ENCODE data around the gene HLA-C. TPM values are rescaled to one million over a fixed set of nuclear protein-coding genes. Genes with fewer than 3 reads are reported as not detected.
"Not testable (repeated sequence)": the region's sequence is repeated elsewhere in the genome, so short reads cannot be mapped to it uniquely, and the experiment has no call there.

Gene HLA-C
- total RNA-seq, 1 experiment from 2014 or later, result 170 TPM

- TF ChIP-seq, protein P1, sequence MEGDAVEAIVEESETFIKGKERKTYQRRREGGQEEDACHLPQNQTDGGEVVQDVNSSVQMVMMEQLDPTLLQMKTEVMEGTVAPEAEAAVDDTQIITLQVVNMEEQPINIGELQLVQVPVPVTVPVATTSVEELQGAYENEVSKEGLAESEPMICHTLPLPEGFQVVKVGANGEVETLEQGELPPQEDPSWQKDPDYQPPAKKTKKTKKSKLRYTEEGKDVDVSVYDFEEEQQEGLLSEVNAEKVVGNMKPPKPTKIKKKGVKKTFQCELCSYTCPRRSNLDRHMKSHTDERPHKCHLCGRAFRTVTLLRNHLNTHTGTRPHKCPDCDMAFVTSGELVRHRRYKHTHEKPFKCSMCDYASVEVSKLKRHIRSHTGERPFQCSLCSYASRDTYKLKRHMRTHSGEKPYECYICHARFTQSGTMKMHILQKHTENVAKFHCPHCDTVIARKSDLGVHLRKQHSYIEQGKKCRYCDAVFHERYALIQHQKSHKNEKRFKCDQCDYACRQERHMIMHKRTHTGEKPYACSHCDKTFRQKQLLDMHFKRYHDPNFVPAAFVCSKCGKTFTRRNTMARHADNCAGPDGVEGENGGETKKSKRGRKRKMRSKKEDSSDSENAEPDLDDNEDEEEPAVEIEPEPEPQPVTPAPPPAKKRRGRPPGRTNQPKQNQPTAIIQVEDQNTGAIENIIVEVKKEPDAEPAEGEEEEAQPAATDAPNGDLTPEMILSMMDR (IDR thresholded peaks at IDR 0.05), result no peak
- TF ChIP-seq TCF7L2 (IDR thresholded peaks at IDR 0.05; ENCODE audit: low read depth, low read length) (no peak), SIN3A (IDR thresholded peaks at IDR 0.05; ENCODE audit: borderline replicate concordance, insufficient read depth, low read depth, low read length) (no peak), POLR2AphosphoS5 (IDR thresholded peaks at IDR 0.05; ENCODE audit: low read depth, low read length) (no peak)
- TF ChIP-seq, protein P2, sequence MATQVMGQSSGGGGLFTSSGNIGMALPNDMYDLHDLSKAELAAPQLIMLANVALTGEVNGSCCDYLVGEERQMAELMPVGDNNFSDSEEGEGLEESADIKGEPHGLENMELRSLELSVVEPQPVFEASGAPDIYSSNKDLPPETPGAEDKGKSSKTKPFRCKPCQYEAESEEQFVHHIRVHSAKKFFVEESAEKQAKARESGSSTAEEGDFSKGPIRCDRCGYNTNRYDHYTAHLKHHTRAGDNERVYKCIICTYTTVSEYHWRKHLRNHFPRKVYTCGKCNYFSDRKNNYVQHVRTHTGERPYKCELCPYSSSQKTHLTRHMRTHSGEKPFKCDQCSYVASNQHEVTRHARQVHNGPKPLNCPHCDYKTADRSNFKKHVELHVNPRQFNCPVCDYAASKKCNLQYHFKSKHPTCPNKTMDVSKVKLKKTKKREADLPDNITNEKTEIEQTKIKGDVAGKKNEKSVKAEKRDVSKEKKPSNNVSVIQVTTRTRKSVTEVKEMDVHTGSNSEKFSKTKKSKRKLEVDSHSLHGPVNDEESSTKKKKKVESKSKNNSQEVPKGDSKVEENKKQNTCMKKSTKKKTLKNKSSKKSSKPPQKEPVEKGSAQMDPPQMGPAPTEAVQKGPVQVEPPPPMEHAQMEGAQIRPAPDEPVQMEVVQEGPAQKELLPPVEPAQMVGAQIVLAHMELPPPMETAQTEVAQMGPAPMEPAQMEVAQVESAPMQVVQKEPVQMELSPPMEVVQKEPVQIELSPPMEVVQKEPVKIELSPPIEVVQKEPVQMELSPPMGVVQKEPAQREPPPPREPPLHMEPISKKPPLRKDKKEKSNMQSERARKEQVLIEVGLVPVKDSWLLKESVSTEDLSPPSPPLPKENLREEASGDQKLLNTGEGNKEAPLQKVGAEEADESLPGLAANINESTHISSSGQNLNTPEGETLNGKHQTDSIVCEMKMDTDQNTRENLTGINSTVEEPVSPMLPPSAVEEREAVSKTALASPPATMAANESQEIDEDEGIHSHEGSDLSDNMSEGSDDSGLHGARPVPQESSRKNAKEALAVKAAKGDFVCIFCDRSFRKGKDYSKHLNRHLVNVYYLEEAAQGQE (IDR thresholded peaks at IDR 0.05; ENCODE audit: insufficient read depth in 1 of 2, low read depth in 2 of 2, low read length in 1 of 2), result no peak
- intact Hi-C loops (cut with micrococcal nuclease; ENCODE audit: unreplicated experiment) (no loop called here), in situ Hi-C loops (cut with HindIII; ENCODE audit: low pct_unique_long_range_greater_than_20kb, low sequenced_read_pairs) (no loop called here)
- ATAC-seq (no peak), DNase-seq (ENCODE audit: low read depth, low spot score) (no peak)
- CTCF ChIA-PET, result no interaction called here
- Histone ChIP-seq H3K4me1 (ENCODE audit: control insufficient read depth, insufficient read depth, low read length) (no peaks in the 10 kb centered on the region), H3K4me3 (ENCODE audit: low read depth in 2 of 2, low read length in 2 of 2) (no peak overlapping the region), H3K27ac (ENCODE audit: low read length) (no peak overlapping the region), H3K27me3 (ENCODE audit: control insufficient read depth, insufficient read depth, low read length) (no peaks in the 10 kb centered on the region), H3K36me3 (ENCODE audit: control insufficient read depth, insufficient read depth, low read length) (no peaks in the 10 kb centered on the region), H3K9me3 (ENCODE audit: control insufficient read depth, insufficient read depth, low read depth, low read length) (no peaks in the 10 kb centered on the region)
- no TSS peak for BruUV-seq (replicated peaks)
- POLR2A ChIA-PET, result no interaction called here
These were observed 6.0 kb downstream of the HLA-C start for GRCh38 chr6:31265926-31266325.

DNA sequence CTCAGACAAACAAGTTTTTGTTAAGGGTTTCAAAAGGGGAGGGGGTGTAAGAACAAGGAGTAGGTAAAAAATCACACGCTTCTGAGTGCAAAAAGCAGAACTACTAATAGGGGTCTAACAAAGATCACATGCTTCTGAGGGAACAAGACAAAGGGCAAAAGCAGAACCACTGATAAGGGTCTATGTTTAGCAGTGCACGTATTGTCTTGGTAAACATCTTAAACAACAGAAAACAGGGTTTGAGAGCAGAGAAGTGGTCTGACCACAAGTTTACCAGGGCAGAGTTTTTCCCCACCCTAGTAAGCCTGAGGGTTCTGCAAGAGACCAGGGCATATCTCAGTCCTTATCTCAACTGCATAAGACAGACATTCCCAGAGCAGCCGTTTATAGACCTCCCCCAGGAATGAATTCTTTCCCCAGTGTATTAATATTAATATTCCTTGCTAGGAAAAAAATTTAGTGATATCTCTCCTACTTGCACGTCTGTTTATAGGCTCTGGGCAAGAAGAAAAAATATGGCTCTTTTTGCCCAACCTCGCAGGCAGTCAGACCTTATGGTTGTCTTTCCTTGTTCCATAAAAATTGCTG, 8.5 kb downstream of the HLA-C start:
- H3K4me1 ChIP-seq (ENCODE audit: control insufficient read depth, insufficient read depth, low read length); in situ Hi-C loops (cut with HindIII; ENCODE audit: low pct_unique_long_range_greater_than_20kb, low sequenced_read_pairs); CTCF ChIA-PET; H3K4me3 ChIP-seq (ENCODE audit: low read depth in 2 of 2, low read length in 2 of 2); BruUV-seq (replicated peaks); POLR2A ChIA-PET; H3K36me3 ChIP-seq (ENCODE audit: control insufficient read depth, insufficient read depth, low read length); ATAC-seq; H3K9me3 ChIP-seq (ENCODE audit: control insufficient read depth, insufficient read depth, low read depth, low read length); intact Hi-C loops (cut with micrococcal nuclease; ENCODE audit: unreplicated experiment); H3K27ac ChIP-seq (ENCODE audit: low read length); H3K27me3 ChIP-seq (ENCODE audit: control insufficient read depth, insufficient read depth, low read length); DNase-seq (ENCODE audit: low read depth, low spot score): not testable (repeated sequence)

DNA sequence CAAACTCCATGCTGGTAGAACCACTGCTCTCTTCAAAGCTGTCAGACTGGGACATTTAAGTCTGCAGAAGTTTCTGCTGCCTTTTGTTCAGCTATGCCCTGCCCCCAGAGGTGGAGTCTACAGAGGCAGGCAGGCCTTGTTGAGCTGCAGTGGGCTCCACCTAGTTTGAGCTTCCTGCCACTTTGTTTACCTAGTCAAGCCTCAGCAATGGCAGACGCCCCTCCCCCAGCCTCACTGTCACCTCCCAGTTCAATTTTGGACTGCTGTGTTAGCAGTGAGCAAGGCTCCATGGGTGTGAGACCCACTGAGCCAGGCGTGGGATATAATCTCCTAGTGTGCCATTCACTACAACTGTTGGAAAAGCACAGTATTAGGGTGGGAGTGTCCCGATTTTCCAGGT, 11.9 kb downstream of the HLA-C start:
- BruUV-seq (replicated peaks); CTCF ChIA-PET; H3K27ac ChIP-seq (ENCODE audit: low read length); DNase-seq (ENCODE audit: low read depth, low spot score); H3K36me3 ChIP-seq (ENCODE audit: control insufficient read depth, insufficient read depth, low read length); in situ Hi-C loops (cut with HindIII; ENCODE audit: low pct_unique_long_range_greater_than_20kb, low sequenced_read_pairs); intact Hi-C loops (cut with micrococcal nuclease; ENCODE audit: unreplicated experiment); ATAC-seq; H3K4me3 ChIP-seq (ENCODE audit: low read depth in 2 of 2, low read length in 2 of 2); H3K9me3 ChIP-seq (ENCODE audit: control insufficient read depth, insufficient read depth, low read depth, low read length); H3K27me3 ChIP-seq (ENCODE audit: control insufficient read depth, insufficient read depth, low read length); H3K4me1 ChIP-seq (ENCODE audit: control insufficient read depth, insufficient read depth, low read length): not testable (repeated sequence)
- POLR2A ChIA-PET, result interaction anchor here (0.6 kb wide), 1 partner anchor 9 kb away, joined by 4 read pairs; no protein-coding TSS in a partner anchor

Measured in Panc1 (cell line).